Ishikawa (cell line): ENCODE data around the gene KRT28.

Experiments
- CEBPB ChIP-seq: IDR thresholded peaks from 2 replicates; pipeline ENCODE4 v1.6.1; 2012
- CREB1 ChIP-seq: IDR thresholded peaks from 2 replicates; pipeline ENCODE4 v1.6.1; 2012; ENCODE audit warnings: low read depth
- EGR1 ChIP-seq: IDR thresholded peaks from 2 replicates; pipeline ENCODE4 v1.6.1; 2012
- EP300 ChIP-seq: IDR thresholded peaks from 2 replicates; pipeline ENCODE4 v1.6.1; 2012; ENCODE audit warnings: borderline replicate concordance
- FOXM1 ChIP-seq: IDR thresholded peaks from 2 replicates; pipeline ENCODE4 v1.6.1; 2012; ENCODE audit warnings: low read depth, borderline replicate concordance
- NFIC ChIP-seq: IDR thresholded peaks from 2 replicates; pipeline ENCODE4 v1.6.1; 2012
- RAD21 ChIP-seq: IDR thresholded peaks from 2 replicates; pipeline ENCODE4 v1.6.1; 2012; ENCODE audit warnings: low read depth
- TAF1 ChIP-seq: IDR thresholded peaks from 2 replicates; pipeline ENCODE4 v1.6.1; 2012; ENCODE audit warnings: low read depth, mild to moderate bottlenecking
- TCF12 ChIP-seq: IDR thresholded peaks from 2 replicates; pipeline ENCODE4 v1.6.1; 2012; ENCODE audit warnings: low read depth
- TEAD4 ChIP-seq: IDR thresholded peaks from 2 replicates; pipeline ENCODE4 v1.6.1; 2012
- YY1 ChIP-seq: IDR thresholded peaks from 2 replicates; pipeline ENCODE4 v1.6.1; 2012; ENCODE audit warnings: low read depth
- ZBTB7A ChIP-seq: IDR thresholded peaks from 2 replicates; pipeline ENCODE4 v1.6.1; 2012; ENCODE audit warnings: low read depth
- TF ChIP-seq, protein P1 (sequence below): IDR thresholded peaks from 2 replicates; pipeline ENCODE4 v1.6.1; 2012
- TF ChIP-seq, protein P2 (sequence below): IDR thresholded peaks from 2 replicates; pipeline ENCODE4 v1.6.1; 2012; ENCODE audit warnings: low read depth, mild to moderate bottlenecking
- TF ChIP-seq, protein P3 (sequence below): IDR thresholded peaks from 2 replicates; pipeline ENCODE4 v1.6.1; 2012

The KRT28 gene

DNA sequence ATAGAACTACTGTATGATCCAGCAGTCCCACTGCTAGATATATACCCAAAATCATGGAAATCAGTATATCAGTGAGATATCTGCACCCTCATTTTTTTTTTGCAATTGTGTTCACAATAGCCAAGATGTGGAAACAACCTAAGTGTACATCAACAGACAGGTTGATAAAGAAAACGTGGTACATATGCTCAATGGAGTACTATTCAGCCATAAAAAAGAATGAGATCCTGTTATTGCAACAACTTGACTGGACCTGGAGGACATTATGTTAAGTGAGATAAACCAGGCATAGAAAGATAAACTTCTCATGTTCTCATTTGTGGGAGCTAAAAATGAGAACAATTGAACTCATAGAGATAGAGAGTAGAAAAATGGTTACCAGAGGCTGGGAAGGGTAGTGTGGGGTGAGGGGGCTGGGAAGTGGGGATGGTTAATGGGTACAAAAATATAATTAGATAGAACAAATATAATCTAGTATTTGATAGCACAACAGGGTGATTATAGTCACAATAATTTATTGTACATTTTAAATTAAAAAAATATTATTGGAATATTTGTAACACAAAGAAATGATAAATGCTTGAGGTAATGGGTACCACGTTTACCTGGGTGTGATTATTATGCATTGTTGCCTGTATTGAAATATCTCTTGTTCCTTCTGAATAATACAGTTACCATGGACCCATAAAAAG, 30.5 kb upstream of the KRT28 start:
- TF ChIP-seq EGR1, result no peak
- no peak for TF ChIP-seq FOXM1
- no peak for TF ChIP-seq CEBPB
- TF ChIP-seq, protein P1, sequence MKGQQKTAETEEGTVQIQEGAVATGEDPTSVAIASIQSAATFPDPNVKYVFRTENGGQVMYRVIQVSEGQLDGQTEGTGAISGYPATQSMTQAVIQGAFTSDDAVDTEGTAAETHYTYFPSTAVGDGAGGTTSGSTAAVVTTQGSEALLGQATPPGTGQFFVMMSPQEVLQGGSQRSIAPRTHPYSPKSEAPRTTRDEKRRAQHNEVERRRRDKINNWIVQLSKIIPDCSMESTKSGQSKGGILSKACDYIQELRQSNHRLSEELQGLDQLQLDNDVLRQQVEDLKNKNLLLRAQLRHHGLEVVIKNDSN, result no peak
- TF ChIP-seq CREB1, result no peak
- TF ChIP-seq NFIC, result no peak
- TF ChIP-seq, protein P2, sequence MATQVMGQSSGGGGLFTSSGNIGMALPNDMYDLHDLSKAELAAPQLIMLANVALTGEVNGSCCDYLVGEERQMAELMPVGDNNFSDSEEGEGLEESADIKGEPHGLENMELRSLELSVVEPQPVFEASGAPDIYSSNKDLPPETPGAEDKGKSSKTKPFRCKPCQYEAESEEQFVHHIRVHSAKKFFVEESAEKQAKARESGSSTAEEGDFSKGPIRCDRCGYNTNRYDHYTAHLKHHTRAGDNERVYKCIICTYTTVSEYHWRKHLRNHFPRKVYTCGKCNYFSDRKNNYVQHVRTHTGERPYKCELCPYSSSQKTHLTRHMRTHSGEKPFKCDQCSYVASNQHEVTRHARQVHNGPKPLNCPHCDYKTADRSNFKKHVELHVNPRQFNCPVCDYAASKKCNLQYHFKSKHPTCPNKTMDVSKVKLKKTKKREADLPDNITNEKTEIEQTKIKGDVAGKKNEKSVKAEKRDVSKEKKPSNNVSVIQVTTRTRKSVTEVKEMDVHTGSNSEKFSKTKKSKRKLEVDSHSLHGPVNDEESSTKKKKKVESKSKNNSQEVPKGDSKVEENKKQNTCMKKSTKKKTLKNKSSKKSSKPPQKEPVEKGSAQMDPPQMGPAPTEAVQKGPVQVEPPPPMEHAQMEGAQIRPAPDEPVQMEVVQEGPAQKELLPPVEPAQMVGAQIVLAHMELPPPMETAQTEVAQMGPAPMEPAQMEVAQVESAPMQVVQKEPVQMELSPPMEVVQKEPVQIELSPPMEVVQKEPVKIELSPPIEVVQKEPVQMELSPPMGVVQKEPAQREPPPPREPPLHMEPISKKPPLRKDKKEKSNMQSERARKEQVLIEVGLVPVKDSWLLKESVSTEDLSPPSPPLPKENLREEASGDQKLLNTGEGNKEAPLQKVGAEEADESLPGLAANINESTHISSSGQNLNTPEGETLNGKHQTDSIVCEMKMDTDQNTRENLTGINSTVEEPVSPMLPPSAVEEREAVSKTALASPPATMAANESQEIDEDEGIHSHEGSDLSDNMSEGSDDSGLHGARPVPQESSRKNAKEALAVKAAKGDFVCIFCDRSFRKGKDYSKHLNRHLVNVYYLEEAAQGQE, result no peak
- TF ChIP-seq, protein P3, sequence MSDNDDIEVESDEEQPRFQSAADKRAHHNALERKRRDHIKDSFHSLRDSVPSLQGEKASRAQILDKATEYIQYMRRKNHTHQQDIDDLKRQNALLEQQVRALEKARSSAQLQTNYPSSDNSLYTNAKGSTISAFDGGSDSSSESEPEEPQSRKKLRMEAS, result no peak

DNA sequence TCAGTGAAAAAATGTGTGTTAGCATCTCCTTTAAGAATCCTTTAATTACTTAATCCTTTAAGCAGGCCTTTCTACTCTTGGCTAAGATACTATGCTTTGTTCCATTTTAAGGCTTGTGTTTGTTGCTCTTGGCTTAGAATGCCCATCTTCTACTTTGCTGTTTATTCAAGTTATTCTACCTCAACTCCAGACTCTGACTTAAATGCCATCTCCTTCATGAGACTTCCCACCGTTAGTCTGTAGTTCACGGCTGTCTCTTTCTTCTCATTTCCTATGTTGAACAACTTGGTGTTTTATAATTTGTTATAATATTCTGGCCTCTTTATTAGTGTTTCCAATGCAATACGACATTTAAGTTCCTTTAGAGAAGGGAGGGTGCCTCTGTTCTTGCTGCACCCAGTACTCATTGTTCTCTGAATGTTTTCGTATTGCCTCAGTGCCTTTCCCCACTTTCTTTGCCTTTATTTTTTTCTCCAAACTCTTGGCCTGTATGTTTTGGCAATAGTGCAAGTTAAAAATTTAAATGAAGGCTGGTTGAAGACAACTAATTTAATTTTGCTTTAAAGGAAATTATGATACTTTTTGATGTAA, 28.8 kb upstream of the KRT28 start:
- no peak for TF ChIP-seq TEAD4
- TF ChIP-seq, protein P2, result no peak
- TF ChIP-seq CREB1, result no peak
- no peak for TF ChIP-seq FOXM1
- TF ChIP-seq, protein P3, result no peak
- no peak for TF ChIP-seq RAD21
- TF ChIP-seq TCF12, result no peak
- no peak for TF ChIP-seq ZBTB7A
- TF ChIP-seq, protein P1, result no peak
- no peak for TF ChIP-seq YY1

DNA sequence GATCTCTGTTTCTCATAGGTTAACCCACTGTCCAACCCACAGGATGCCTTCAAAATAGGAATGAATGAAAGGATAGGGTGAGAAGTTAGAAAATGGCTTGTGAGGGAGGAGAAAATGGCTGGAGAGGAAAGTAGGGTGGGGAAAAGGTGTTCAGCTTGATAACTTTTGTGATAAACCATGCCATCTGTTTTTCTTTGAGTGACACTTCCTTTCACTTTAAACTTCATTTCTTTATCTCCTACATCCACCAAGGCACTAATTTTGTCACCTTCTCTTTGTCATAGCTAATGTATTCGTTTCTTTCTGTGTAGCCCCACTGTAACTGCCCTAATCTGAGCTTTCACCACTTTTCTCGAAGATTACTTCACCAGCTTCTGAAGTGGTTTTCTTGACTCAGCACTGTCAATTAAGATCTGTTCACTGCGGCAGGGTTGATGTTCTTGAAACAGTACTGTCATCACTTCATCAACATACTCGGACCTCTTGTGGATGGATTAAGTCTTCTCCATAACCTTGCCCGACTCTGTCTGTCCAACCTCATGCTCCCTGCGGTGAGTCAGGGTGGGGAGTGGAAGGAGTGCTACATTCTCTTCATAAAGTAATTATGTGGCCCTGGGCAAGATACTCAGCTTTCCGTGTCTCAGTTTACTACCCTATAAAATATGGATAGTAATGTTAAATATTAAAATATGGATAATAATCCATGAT, 28.1 kb upstream of the KRT28 start:
- no peak for TF ChIP-seq CREB1
- TF ChIP-seq, protein P1, result no peak
- no peak for TF ChIP-seq CEBPB
- no peak for TF ChIP-seq NFIC
- TF ChIP-seq TAF1, result no peak
- TF ChIP-seq ZBTB7A, result no peak
- TF ChIP-seq FOXM1, result no peak
- TF ChIP-seq, protein P3, result no peak
- no peak for TF ChIP-seq YY1
- TF ChIP-seq RAD21, result no peak
- no peak for TF ChIP-seq EGR1
- no peak for TF ChIP-seq TCF12
- TF ChIP-seq, protein P2, result no peak
- no peak for TF ChIP-seq EP300
- TF ChIP-seq TEAD4, result no peak
